Measurements from ENCODE around the gene FAM120B. TPM values are rescaled to one million over a fixed set of nuclear protein-coding genes. Genes with fewer than 3 reads are reported as not detected.

The FAM120B gene
- total RNA-seq, 4 donors from 2014 or later, result 21.8 to 25.7 (median 22.7) TPM

GRCh38 chr6:170287371-170287876, 19.1 kb upstream of the FAM120B start:
- intact Hi-C loops (cut with DNase I; ENCODE audit: low total_unique reads), result loop anchor here (10.0 kb wide), 1 partner anchor 453 kb away; no protein-coding TSS in a partner anchor
- 53 to 54% methylated on average over 11 to 12 of the region's 12 CpGs for WGBS, 2 donors

GRCh38 chr6:170288091-170288631, 18.4 kb upstream of the FAM120B start:
- intact Hi-C loops (cut with DNase I; ENCODE audit: low total_unique reads), result loop anchor here (10.0 kb wide), 1 partner anchor 453 kb away; no protein-coding TSS in a partner anchor
- H3K4me3 ChIP-seq (ENCODE audit: low read depth, poor library complexity, severe bottlenecking), result no peak overlapping the region
- no peak for DNase-seq (ENCODE audit: low spot score in 2 of 2)
- 74 to 75% methylated on average over 33 of the region's 33 CpGs for WGBS, 2 donors
- TF ChIP-seq POLR2A (IDR thresholded peaks at IDR 0.05) (no peak), CTCF (IDR thresholded peaks at IDR 0.05) (no peak)

More at GRCh38 chr6:170287371-170287876, 19.1 kb upstream of the FAM120B start:
- no peak for TF ChIP-seq CTCF (IDR thresholded peaks at IDR 0.05)
- TF ChIP-seq POLR2A (IDR thresholded peaks at IDR 0.05), result no peak
- H3K4me3 ChIP-seq (ENCODE audit: low read depth, poor library complexity, severe bottlenecking), result no peak overlapping the region
- peak in 1 of 2 donors; percentile 77 for DNase-seq (ENCODE audit: low spot score in 2 of 2)

GRCh38 chr6:170288852-170289179, 17.7 kb upstream of the FAM120B start:
- intact Hi-C loops (cut with DNase I; ENCODE audit: low total_unique reads), result loop anchor here (10.0 kb wide), 1 partner anchor 454 kb away; no protein-coding TSS in a partner anchor
- 25 to 38% methylated on average over 16 of the region's 16 CpGs for WGBS, 2 donors
- TF ChIP-seq POLR2A (IDR thresholded peaks at IDR 0.05), result no peak
- no peak for TF ChIP-seq CTCF (IDR thresholded peaks at IDR 0.05)
- no peak overlapping the region for H3K4me3 ChIP-seq (ENCODE audit: low read depth, poor library complexity, severe bottlenecking)
- no peak for DNase-seq (ENCODE audit: low spot score in 2 of 2)

- intact Hi-C loops (cut with DNase I; ENCODE audit: low total_unique reads), result loop anchor here (10.0 kb wide), 1 partner anchor 455 kb away; no protein-coding TSS in a partner anchor
- 4 to 14% methylated on average over 30 to 33 of the region's 85 CpGs for WGBS, 2 donors
- H3K4me3 ChIP-seq (ENCODE audit: low read depth, poor library complexity, severe bottlenecking), result peak overlapping the region; percentile 72
- TF ChIP-seq POLR2A (IDR thresholded peaks at IDR 0.05) (no peak), CTCF (IDR thresholded peaks at IDR 0.05) (no peak)
- no peak for DNase-seq (ENCODE audit: low spot score in 2 of 2)
These were observed 17.2 kb upstream of the FAM120B start for GRCh38 chr6:170289180-170289931.

- intact Hi-C loops (cut with DNase I; ENCODE audit: low total_unique reads), result loop anchor here (10.0 kb wide), 1 partner anchor 455 kb away; no protein-coding TSS in a partner anchor
- peak overlapping the region; percentile 72 for H3K4me3 ChIP-seq (ENCODE audit: low read depth, poor library complexity, severe bottlenecking)
- TF ChIP-seq CTCF (IDR thresholded peaks at IDR 0.05) (no peak), POLR2A (IDR thresholded peaks at IDR 0.05) (no peak)
- WGBS, 2 donors, result 0 to 2% methylated on average over 29 to 36 of the region's 41 CpGs
- DNase-seq (ENCODE audit: low spot score in 2 of 2), result no peak
These were observed 16.6 kb upstream of the FAM120B start for GRCh38 chr6:170289951-170290295.
